ENCODE data around the gene SGCE. TPM values are rescaled to one million over a fixed set of nuclear protein-coding genes. Genes with fewer than 3 reads are reported as not detected.
"Not testable (repeated sequence)": the region's sequence is repeated elsewhere in the genome, so short reads cannot be mapped to it uniquely, and the experiment has no call there.

Gene SGCE
- under 1 TPM in 3 of 5 experiments, not detected in 2; 0.16 to 0.78 (median 0.19) TPM for total RNA-seq
- under 1 TPM; 0.08 to 0.43 TPM for polyA plus RNA-seq
- not detected for total RNA-seq

DNA sequence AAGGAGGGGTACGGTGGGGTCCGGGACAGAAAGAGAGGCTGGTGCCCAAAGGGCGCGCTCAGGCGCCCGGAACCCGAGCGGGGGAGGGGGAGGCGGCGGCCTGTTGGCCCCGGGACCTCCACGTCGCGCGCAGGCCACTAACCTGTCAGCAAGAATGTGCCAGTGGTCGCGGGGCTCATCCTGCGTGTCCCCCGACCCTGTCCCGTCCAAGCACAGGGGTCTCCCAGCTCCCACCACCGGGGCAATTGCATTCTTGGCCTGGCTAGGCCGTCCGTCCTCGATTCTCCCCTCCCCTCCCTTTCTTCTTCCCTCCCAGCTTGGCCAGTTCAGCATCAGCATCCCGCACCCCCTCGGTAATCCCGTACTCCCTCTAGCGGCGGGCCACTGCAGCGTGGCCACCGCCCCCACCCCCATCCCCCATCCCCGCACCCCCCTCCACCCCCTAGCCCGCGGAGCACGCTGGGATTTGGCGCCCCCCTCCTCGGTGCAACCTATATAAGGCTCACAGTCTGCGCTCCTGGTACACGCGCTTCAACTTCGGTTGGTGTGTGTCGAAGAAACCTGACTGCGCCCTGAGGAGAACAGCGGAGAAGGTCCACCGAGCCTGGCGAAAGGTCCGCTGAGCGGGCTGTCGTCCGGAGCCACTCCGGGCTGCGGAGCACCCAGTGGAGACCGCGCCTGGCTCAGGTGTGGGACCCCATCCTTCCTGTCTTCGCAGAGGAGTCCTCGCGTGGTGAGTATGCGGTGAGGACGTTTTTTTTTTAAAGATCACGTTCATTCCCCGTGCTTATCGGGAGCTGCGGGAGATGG is at the start of gene SGCE:
Gene SGCE (minus strand): TSS at position 286 of the 810 bp plus-strand sequence. CDS start 35 bp downstream, at position 251.
- no peaks in the 10 kb centered on the region for H3K36me3 Mint-ChIP-seq
- H3K9me3 ChIP-seq (ENCODE audit: control insufficient read depth in 2 of 3, low read length in 3 of 3) = no peaks in the 10 kb centered on the region
- CTCF ChIA-PET = no interaction called here
- H3K36me3 ChIP-seq (ENCODE audit: control insufficient read depth in 2 of 3, insufficient read depth in 3 of 3, low read length in 3 of 3) = no peaks in the 10 kb centered on the region
- peak within 1 kb of the TSS; percentile 83 to 91 (median 88) for H3K4me3 Mint-ChIP-seq
- peaks cover 14 to 32% of the 10 kb centered on the region in 2 donors for H3K27me3 ChIP-seq (ENCODE audit: control insufficient read depth in 2 of 2, insufficient read depth in 2 of 2, low read length in 2 of 2)
- no peak within 1 kb of the TSS for H3K27ac ChIP-seq (ENCODE audit: low read depth, low read length)
- DNase-seq = peak; percentile 4 to 43 (median 17)
- H3K27ac Mint-ChIP-seq = peak within 1 kb of the TSS in 6 of 9 donors; percentile 66 to 90 (median 78)
- peak within 1 kb of the TSS; percentile 85 for H3K4me3 ChIP-seq (ENCODE audit: low read length)
- no peak for ATAC-seq
- POLR2A ChIA-PET = no interaction called here
- peaks cover 24 to 42% (median 39%) of the 10 kb centered on the region in 5 donors for H3K27me3 Mint-ChIP-seq
- peaks cover 0 to 13% (median 0%) of the 10 kb centered on the region in 11 donors for H3K9me3 Mint-ChIP-seq
- H3K4me1 ChIP-seq (ENCODE audit: control insufficient read depth in 2 of 2, insufficient read depth in 2 of 2, low read length in 2 of 2) = peaks cover 15 to 16% of the 10 kb centered on the region in 2 donors
- intact Hi-C loops (cut with micrococcal nuclease) = loop anchor here (2.0 to 10.0 kb wide), 8 partner anchors 211 to 1824 kb away; partner anchors contain the start of genes BET1 (in 1 of the 2), COL1A2 (in 1 of the 2), PON2 (in 1 of the 2) and SAMD9 (in 1 of the 2)
- H3K4me1 Mint-ChIP-seq = peaks cover 8 to 24% (median 17%) of the 10 kb centered on the region in 7 donors

DNA sequence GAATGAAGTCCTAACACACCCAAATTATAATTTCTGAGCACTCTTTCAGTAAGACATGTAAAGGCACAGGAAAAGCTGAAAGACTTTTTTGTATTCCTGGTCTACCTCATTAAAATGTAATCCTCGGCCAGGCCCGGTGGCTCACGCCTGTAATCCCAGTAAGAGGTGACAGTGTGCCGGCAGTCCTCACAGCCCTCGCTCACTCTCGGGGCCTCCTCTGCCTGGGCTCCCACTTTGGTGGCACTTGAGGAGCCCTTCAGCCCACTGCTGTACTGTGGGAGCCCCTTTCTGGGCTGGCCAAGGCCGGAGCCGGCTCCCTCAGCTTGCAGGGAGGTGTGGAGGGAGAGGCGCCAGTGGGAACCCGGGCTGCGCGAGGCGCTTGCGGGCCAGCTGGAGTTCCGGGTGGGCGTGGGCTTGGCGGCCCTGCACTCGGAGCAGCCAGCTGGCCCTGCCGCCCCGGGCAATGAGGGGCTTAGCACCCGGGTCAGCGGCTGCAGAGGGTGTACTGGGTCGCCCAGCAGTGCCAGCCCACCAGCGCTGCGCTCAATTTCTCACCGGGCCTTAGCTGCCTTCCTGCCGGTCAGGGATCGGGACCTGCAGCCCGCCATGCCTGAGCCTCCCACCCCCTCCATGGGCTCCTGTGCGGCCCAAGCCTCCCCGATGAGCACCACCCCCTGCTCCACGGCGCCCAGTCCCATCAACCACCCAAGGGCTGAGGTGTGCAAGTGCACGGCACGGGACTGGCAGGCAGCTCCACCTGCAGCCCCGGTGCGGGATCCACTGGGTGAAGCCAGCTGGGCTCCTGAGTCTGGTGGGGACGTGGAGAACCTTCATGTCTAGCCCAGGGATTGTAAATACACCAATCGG is 49.5 kb upstream of the SGCE start:
- CTCF ChIA-PET; H3K9me3 ChIP-seq (ENCODE audit: control insufficient read depth in 2 of 3, low read length in 3 of 3); H3K4me3 ChIP-seq (ENCODE audit: low read length); H3K27me3 ChIP-seq (ENCODE audit: control insufficient read depth in 2 of 2, insufficient read depth in 2 of 2, low read length in 2 of 2); H3K27ac ChIP-seq (ENCODE audit: low read depth, low read length); H3K4me3 Mint-ChIP-seq; H3K4me1 Mint-ChIP-seq; H3K36me3 ChIP-seq (ENCODE audit: control insufficient read depth in 2 of 3, insufficient read depth in 3 of 3, low read length in 3 of 3); DNase-seq; intact Hi-C loops (cut with micrococcal nuclease); POLR2A ChIA-PET; ATAC-seq; H3K27ac Mint-ChIP-seq; H3K36me3 Mint-ChIP-seq; H3K4me1 ChIP-seq (ENCODE audit: control insufficient read depth in 2 of 2, insufficient read depth in 2 of 2, low read length in 2 of 2); H3K9me3 Mint-ChIP-seq: not testable (repeated sequence)
- peaks cover 0 to 13% (median 10%) of the 10 kb centered on the region in 5 donors for H3K27me3 Mint-ChIP-seq

DNA sequence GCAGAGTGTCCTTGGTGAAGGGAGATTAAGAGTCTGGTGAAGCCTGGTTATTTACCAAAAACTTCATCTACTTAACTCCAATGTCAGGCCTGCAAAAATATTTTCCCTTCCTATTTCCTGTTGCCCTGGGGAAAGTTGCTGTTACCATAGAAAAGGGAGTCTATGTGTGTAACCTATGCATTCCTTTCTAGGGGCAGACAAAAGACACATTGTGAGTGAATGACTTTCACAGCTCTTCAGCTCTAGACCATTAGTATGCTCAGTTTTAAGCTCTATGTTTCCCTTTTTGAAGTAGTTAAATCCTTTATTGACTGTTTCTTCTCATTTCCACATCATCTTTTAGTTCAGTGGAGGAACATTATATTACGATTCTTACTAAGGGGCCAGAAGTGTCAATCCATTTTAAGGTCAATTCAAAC is 45.6 kb upstream of the SGCE start:
- no peak overlapping the region for H3K27ac ChIP-seq (ENCODE audit: low read depth, low read length)
- intact Hi-C loops (cut with micrococcal nuclease) = no loop called here
- Mint-ChIP-seq H3K9me3 (no peaks in the 10 kb centered on the region), H3K36me3 (no peaks in the 10 kb centered on the region), H3K4me3 (no peak overlapping the region), H3K27me3 (peaks cover 0 to 9% (median 5%) of the 10 kb centered on the region in 5 donors), H3K27ac (no peak overlapping the region), H3K4me1 (no peaks in the 10 kb centered on the region)
- H3K4me1 ChIP-seq (ENCODE audit: control insufficient read depth in 2 of 2, insufficient read depth in 2 of 2, low read length in 2 of 2) = no peaks in the 10 kb centered on the region
- H3K27me3 ChIP-seq (ENCODE audit: control insufficient read depth in 2 of 2, insufficient read depth in 2 of 2, low read length in 2 of 2) = no peaks in the 10 kb centered on the region
- no peak overlapping the region for H3K4me3 ChIP-seq (ENCODE audit: low read length)
- H3K9me3 ChIP-seq (ENCODE audit: control insufficient read depth in 2 of 3, low read length in 3 of 3) = no peaks in the 10 kb centered on the region
- DNase-seq (no peak), ATAC-seq (no peak)
- ChIA-PET POLR2A (no interaction called here), CTCF (no interaction called here)
- no peaks in the 10 kb centered on the region for H3K36me3 ChIP-seq (ENCODE audit: control insufficient read depth in 2 of 3, insufficient read depth in 3 of 3, low read length in 3 of 3)

GRCh38 chr7:94700926-94701554 is 45.1 kb upstream of the SGCE start:
- POLR2A ChIA-PET = no interaction called here
- H3K36me3 ChIP-seq (ENCODE audit: control insufficient read depth in 2 of 3, insufficient read depth in 3 of 3, low read length in 3 of 3) = no peaks in the 10 kb centered on the region
- H3K9me3 ChIP-seq (ENCODE audit: control insufficient read depth in 2 of 3, low read length in 3 of 3) = no peaks in the 10 kb centered on the region
- no peaks in the 10 kb centered on the region for H3K27me3 ChIP-seq (ENCODE audit: control insufficient read depth in 2 of 2, insufficient read depth in 2 of 2, low read length in 2 of 2)
- H3K27ac ChIP-seq (ENCODE audit: low read depth, low read length) = no peak overlapping the region
- ATAC-seq (no peak), DNase-seq (no peak)
- Mint-ChIP-seq H3K27me3 (peaks cover 0 to 10% (median under 1%) of the 10 kb centered on the region in 5 donors), H3K27ac (no peak overlapping the region), H3K36me3 (no peaks in the 10 kb centered on the region), H3K4me1 (no peaks in the 10 kb centered on the region), H3K9me3 (peaks cover 0 to 2% (median 0%) of the 10 kb centered on the region in 11 donors), H3K4me3 (no peak overlapping the region)
- CTCF ChIA-PET = no interaction called here
- no peak overlapping the region for H3K4me3 ChIP-seq (ENCODE audit: low read length)
- intact Hi-C loops (cut with micrococcal nuclease) = no loop called here
- H3K4me1 ChIP-seq (ENCODE audit: control insufficient read depth in 2 of 2, insufficient read depth in 2 of 2, low read length in 2 of 2) = no peaks in the 10 kb centered on the region

DNA sequence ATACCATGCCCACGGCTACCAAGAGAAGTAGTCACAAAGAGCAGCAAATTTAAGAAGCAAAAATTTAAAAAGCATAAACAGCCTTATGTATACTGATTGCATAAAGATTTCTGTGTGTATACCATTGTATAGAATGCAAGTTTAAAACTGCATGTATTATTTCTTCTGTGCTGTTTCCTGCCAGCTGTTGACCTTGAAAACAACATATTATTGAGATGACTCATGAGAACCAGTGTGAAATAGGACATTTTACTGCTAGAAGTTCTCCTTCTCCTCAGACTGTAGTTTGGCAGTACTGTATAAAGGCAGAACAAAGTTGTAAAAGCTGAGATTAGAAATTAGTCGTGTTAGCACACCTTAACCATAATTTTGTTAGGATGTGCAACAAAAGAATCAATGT is 42.3 kb upstream of the SGCE start:
- no peak for ATAC-seq
- Mint-ChIP-seq H3K4me1 (no peaks in the 10 kb centered on the region), H3K27me3 (peaks cover 0 to 10% (median 3%) of the 10 kb centered on the region in 5 donors), H3K4me3 (no peak overlapping the region), H3K27ac (no peak overlapping the region), H3K36me3 (no peaks in the 10 kb centered on the region), H3K9me3 (peaks cover 0 to 2% (median 0%) of the 10 kb centered on the region in 11 donors)
- Histone ChIP-seq H3K9me3 (ENCODE audit: control insufficient read depth in 2 of 3, low read length in 3 of 3) (no peaks in the 10 kb centered on the region), H3K36me3 (ENCODE audit: control insufficient read depth in 2 of 3, insufficient read depth in 3 of 3, low read length in 3 of 3) (no peaks in the 10 kb centered on the region), H3K27ac (ENCODE audit: low read depth, low read length) (no peak overlapping the region), H3K27me3 (ENCODE audit: control insufficient read depth in 2 of 2, insufficient read depth in 2 of 2, low read length in 2 of 2) (no peaks in the 10 kb centered on the region), H3K4me1 (ENCODE audit: control insufficient read depth in 2 of 2, insufficient read depth in 2 of 2, low read length in 2 of 2) (no peaks in the 10 kb centered on the region), H3K4me3 (ENCODE audit: low read length) (no peak overlapping the region)
- CTCF ChIA-PET = no interaction called here
- no peak for DNase-seq
- intact Hi-C loops (cut with micrococcal nuclease) = no loop called here
- POLR2A ChIA-PET = no interaction called here

DNA sequence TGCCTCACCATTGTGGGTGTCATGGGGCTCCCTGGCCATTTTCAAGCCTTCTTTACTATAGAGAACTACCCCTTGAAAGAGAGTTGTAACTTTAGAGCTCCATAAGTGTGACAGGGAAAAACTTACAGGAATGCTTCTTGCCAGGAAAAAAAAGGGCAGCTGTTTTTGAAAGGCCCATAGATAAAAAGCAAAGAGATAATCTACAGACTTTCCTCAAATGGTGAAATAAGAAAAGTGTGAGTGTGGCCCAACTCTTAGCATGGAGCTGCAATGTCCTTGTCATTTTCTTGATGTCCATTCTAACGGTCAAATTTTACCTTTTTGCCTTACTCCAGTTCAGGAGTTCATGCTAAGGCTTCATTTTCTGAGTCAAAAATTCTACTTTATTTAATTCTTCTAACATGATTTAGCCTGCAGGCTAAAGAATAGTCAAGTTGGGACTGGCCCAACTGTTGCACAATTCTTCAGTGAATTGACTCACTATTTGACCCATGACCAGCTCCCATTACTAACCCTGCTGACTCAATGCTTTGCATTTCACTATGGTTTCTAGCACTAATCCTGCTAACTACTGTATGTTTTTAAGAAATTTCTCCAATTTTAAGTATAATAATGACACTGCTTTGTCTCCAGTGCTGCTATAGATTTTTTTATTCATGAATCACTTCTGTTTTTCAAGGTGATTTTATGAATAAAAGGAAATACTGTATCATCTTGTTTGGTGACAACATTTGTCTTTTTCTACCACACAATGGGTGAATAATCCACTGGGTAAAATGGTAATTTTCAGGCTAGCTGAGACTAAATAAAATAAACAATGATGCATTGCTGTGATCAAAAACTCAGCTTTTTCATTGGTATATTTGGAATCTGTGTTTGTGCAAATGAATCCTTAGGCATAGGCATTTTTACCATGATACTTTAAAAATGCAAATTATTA is 41.4 kb upstream of the SGCE start:
- Histone ChIP-seq H3K36me3 (ENCODE audit: control insufficient read depth in 2 of 3, insufficient read depth in 3 of 3, low read length in 3 of 3) (no peaks in the 10 kb centered on the region), H3K9me3 (ENCODE audit: control insufficient read depth in 2 of 3, low read length in 3 of 3) (no peaks in the 10 kb centered on the region), H3K27me3 (ENCODE audit: control insufficient read depth in 2 of 2, insufficient read depth in 2 of 2, low read length in 2 of 2) (no peaks in the 10 kb centered on the region), H3K4me3 (ENCODE audit: low read length) (no peak overlapping the region), H3K4me1 (ENCODE audit: control insufficient read depth in 2 of 2, insufficient read depth in 2 of 2, low read length in 2 of 2) (no peaks in the 10 kb centered on the region), H3K27ac (ENCODE audit: low read depth, low read length) (no peak overlapping the region)
- intact Hi-C loops (cut with micrococcal nuclease) = no loop called here
- ChIA-PET POLR2A (no interaction called here), CTCF (no interaction called here)
- Mint-ChIP-seq H3K27ac (peak overlapping the region in 1 of 9 donors; percentile 80), H3K36me3 (no peaks in the 10 kb centered on the region), H3K4me3 (no peak overlapping the region), H3K4me1 (no peaks in the 10 kb centered on the region), H3K27me3 (peaks cover 0 to 6% (median 3%) of the 10 kb centered on the region in 5 donors), H3K9me3 (peaks cover 0 to 2% (median 0%) of the 10 kb centered on the region in 11 donors)
- DNase-seq (no peak), ATAC-seq (no peak)

Measured in naive thymus-derived CD4-positive, alpha-beta T cell (primary cell).